Activated CD4-positive, alpha-beta memory T cell treated with anti-CD3 and anti-CD28 coated beads, Interleukin-2, amount 10 ng/mL, durations not matched to agents 7 days and 5 days (primary cell): Measurements from ENCODE around the gene CTLA4. TPM values are rescaled to one million over a fixed set of nuclear protein-coding genes. Genes with fewer than 3 reads are reported as not detected.

Source experiments
- CTCF ChIA-PET: fragments of 350-600 bp; sonication (Branson Sonifier 250); formaldehyde crosslinking; loops from one replicate; lab custom pipeline; 2021; ENCODE audit warnings: antibody characterized with exemption, inconsistent platforms; lab: Charles Lee
- POLR2A ChIA-PET: fragments of 350-600 bp; sonication (Branson Sonifier 250); formaldehyde crosslinking; loops from one replicate; lab custom pipeline; 2021; ENCODE audit warnings: antibody characterized with exemption; lab: Charles Lee
- DNase-seq: peaks from one replicate; pipeline ENCODE4 v3.0.0-alpha.2; 2020
- H3K27ac Mint-ChIP-seq: one replicate; pipeline ENCODE4 v1.8.0; 2021; ENCODE audit warnings: mild to moderate bottlenecking, mixed read lengths
- H3K27me3 Mint-ChIP-seq: one replicate; pipeline ENCODE4 v1.8.0; 2021; ENCODE audit warnings: mixed read lengths
- H3K36me3 Mint-ChIP-seq: one replicate; pipeline ENCODE4 v1.8.0; 2021; ENCODE audit warnings: low read depth, mixed read lengths
- H3K4me1 Mint-ChIP-seq: one replicate; pipeline ENCODE4 v1.8.0; 2021; ENCODE audit warnings: mixed read lengths
- H3K4me3 Mint-ChIP-seq: one replicate; pipeline ENCODE4 v1.8.0; 2021; ENCODE audit warnings: mild to moderate bottlenecking, mixed read lengths
- H3K9me3 Mint-ChIP-seq: one replicate; pipeline ENCODE4 v1.8.0; 2021; ENCODE audit warnings: mixed read lengths
- total RNA-seq, 2 experiments: library from RNA; stranded (reverse); gene quantifications; one replicate each; pipeline ENCODE4 v1.2.3, GENCODE V29; 2021

CTLA4 gene
- total RNA-seq: 100 to 1,000 TPM in 1 of 2 experiments, 10 to 100 TPM in 1; 98.1 to 101 TPM

- H3K9me3 Mint-ChIP-seq: peaks cover 17% of the 10 kb centered on the region
- POLR2A ChIA-PET: interaction anchor here (0.8 to 18.3 kb wide), 26 partner anchors 7 to 628 kb away, joined by 3 to 593 read pairs (median 14); partner anchors contain the start of genes CD28 and ICOS
- peak within 1 kb of the TSS; percentile 96 for H3K4me3 Mint-ChIP-seq
- peaks cover 72% of the 10 kb centered on the region for H3K36me3 Mint-ChIP-seq
- H3K27ac Mint-ChIP-seq: peak within 1 kb of the TSS; percentile 99
- DNase-seq: peak; percentile 43
- H3K27me3 Mint-ChIP-seq: no peaks in the 10 kb centered on the region
- CTCF ChIA-PET: interaction anchor here (1.0 to 5.5 kb wide), 12 partner anchors 8 to 383 kb away, joined by 3 to 42 read pairs (median 8); no protein-coding TSS in a partner anchor
- H3K4me1 Mint-ChIP-seq: peaks cover 61% of the 10 kb centered on the region
These were observed at the start of gene CTLA4 for GRCh38 chr2:203867561-203868200. Gene CTLA4, plus strand, starts transcription at chr2:203867771. Its CDS starts 172 bp downstream, at chr2:203867943.

- DNase-seq: no peak
- H3K27me3 Mint-ChIP-seq: peaks cover 5% of the 10 kb centered on the region
- H3K27ac Mint-ChIP-seq: no peak overlapping the region
- no peaks in the 10 kb centered on the region for H3K9me3 Mint-ChIP-seq
- POLR2A ChIA-PET: no interaction called here
- CTCF ChIA-PET: interaction anchor here (1.1 kb wide), 1 partner anchor 91 kb away, joined by 3 read pairs; no protein-coding TSS in a partner anchor
- H3K4me3 Mint-ChIP-seq: no peak overlapping the region
- peaks cover 32% of the 10 kb centered on the region for H3K4me1 Mint-ChIP-seq
- no peaks in the 10 kb centered on the region for H3K36me3 Mint-ChIP-seq
These were observed 48.9 kb upstream of the CTLA4 start for GRCh38 chr2:203818656-203819055.

GRCh38 chr2:203819434-203820133 is 48.0 kb upstream of the CTLA4 start:
- POLR2A ChIA-PET: interaction anchor here (0.9 kb wide), 1 partner anchor 49 kb away, joined by 3 read pairs; no protein-coding TSS in a partner anchor
- Mint-ChIP-seq H3K27ac (no peak overlapping the region), H3K4me3 (no peak overlapping the region), H3K9me3 (no peaks in the 10 kb centered on the region), H3K4me1 (peaks cover 32% of the 10 kb centered on the region), H3K36me3 (peaks cover under 1% of the 10 kb centered on the region), H3K27me3 (no peaks in the 10 kb centered on the region)
- no peak for DNase-seq
- CTCF ChIA-PET: interaction anchor here (1.1 kb wide), 1 partner anchor 90 kb away, joined by 3 read pairs; no protein-coding TSS in a partner anchor

GRCh38 chr2:203820969-203821368 is 46.6 kb upstream of the CTLA4 start:
- Mint-ChIP-seq H3K36me3 (peaks cover 5% of the 10 kb centered on the region), H3K9me3 (peaks cover 2% of the 10 kb centered on the region), H3K4me3 (no peak overlapping the region), H3K27ac (no peak overlapping the region), H3K27me3 (no peaks in the 10 kb centered on the region), H3K4me1 (peaks cover 27% of the 10 kb centered on the region)
- no peak for DNase-seq
- ChIA-PET POLR2A (interaction anchor here (1.1 kb wide), 1 partner anchor 9 kb away, joined by 3 read pairs; no protein-coding TSS in a partner anchor), CTCF (interaction anchor here (1.2 kb wide), 1 partner anchor 39 kb away, joined by 4 read pairs; no protein-coding TSS in a partner anchor)

- POLR2A ChIA-PET: interaction anchor here (1.0 to 1.7 kb wide), 2 partner anchors 45 to 87 kb away, joined by 3 to 5 read pairs; partner anchors contain the start of gene CTLA4
- Mint-ChIP-seq H3K4me1 (peaks cover 26% of the 10 kb centered on the region), H3K36me3 (peaks cover 13% of the 10 kb centered on the region), H3K27ac (no peak overlapping the region), H3K4me3 (no peak overlapping the region), H3K9me3 (peaks cover 12% of the 10 kb centered on the region), H3K27me3 (no peaks in the 10 kb centered on the region)
- no peak for DNase-seq
- CTCF ChIA-PET: interaction anchor here (1.2 kb wide), 1 partner anchor 38 kb away, joined by 4 read pairs; no protein-coding TSS in a partner anchor
These were observed 45.3 kb upstream of the CTLA4 start for GRCh38 chr2:203822240-203822639.

GRCh38 chr2:203823173-203823572 is 44.4 kb upstream of the CTLA4 start:
- ChIA-PET CTCF (no interaction called here), POLR2A (interaction anchor here (1.7 kb wide), 1 partner anchor 44 kb away, joined by 5 read pairs; the partner anchor contains the start of gene CTLA4)
- DNase-seq: no peak
- peaks cover 14% of the 10 kb centered on the region for H3K9me3 Mint-ChIP-seq
- H3K27ac Mint-ChIP-seq: no peak overlapping the region
- peaks cover 26% of the 10 kb centered on the region for H3K4me1 Mint-ChIP-seq
- H3K4me3 Mint-ChIP-seq: no peak overlapping the region
- no peaks in the 10 kb centered on the region for H3K27me3 Mint-ChIP-seq
- H3K36me3 Mint-ChIP-seq: peaks cover 14% of the 10 kb centered on the region

GRCh38 chr2:203824057-203824456 is 43.5 kb upstream of the CTLA4 start:
- Mint-ChIP-seq H3K27me3 (no peaks in the 10 kb centered on the region), H3K27ac (no peak overlapping the region), H3K36me3 (peaks cover 18% of the 10 kb centered on the region), H3K9me3 (peaks cover 14% of the 10 kb centered on the region), H3K4me1 (peaks cover 31% of the 10 kb centered on the region), H3K4me3 (no peak overlapping the region)
- DNase-seq: no peak
- ChIA-PET CTCF (no interaction called here), POLR2A (interaction anchor here (1.1 kb wide), 1 partner anchor 30 kb away, joined by 3 read pairs; no protein-coding TSS in a partner anchor)

GRCh38 chr2:203824603-203825002 is 43.0 kb upstream of the CTLA4 start:
- no peak overlapping the region for H3K4me3 Mint-ChIP-seq
- H3K36me3 Mint-ChIP-seq: peaks cover 18% of the 10 kb centered on the region
- peaks cover 14% of the 10 kb centered on the region for H3K9me3 Mint-ChIP-seq
- H3K27ac Mint-ChIP-seq: no peak overlapping the region
- DNase-seq: no peak
- H3K4me1 Mint-ChIP-seq: peaks cover 36% of the 10 kb centered on the region
- ChIA-PET POLR2A (interaction anchor here (1.1 kb wide), 2 partner anchors 30 to 43 kb away, joined by 3 read pairs; partner anchors contain the start of gene CTLA4), CTCF (no interaction called here)
- no peaks in the 10 kb centered on the region for H3K27me3 Mint-ChIP-seq

- DNase-seq: no peak
- no peak overlapping the region for H3K4me3 Mint-ChIP-seq
- ChIA-PET POLR2A (no interaction called here), CTCF (interaction anchor here (0.7 kb wide), 1 partner anchor 144 kb away, joined by 3 read pairs; no protein-coding TSS in a partner anchor)
- peaks cover 18% of the 10 kb centered on the region for H3K36me3 Mint-ChIP-seq
- no peak overlapping the region for H3K27ac Mint-ChIP-seq
- H3K9me3 Mint-ChIP-seq: peaks cover 14% of the 10 kb centered on the region
- H3K4me1 Mint-ChIP-seq: peaks cover 52% of the 10 kb centered on the region
- no peaks in the 10 kb centered on the region for H3K27me3 Mint-ChIP-seq
These were observed 40.9 kb upstream of the CTLA4 start for GRCh38 chr2:203826704-203827103.

GRCh38 chr2:203830304-203831055 is 37.1 kb upstream of the CTLA4 start:
- POLR2A ChIA-PET: interaction anchor here (0.7 to 3.9 kb wide), 12 partner anchors 9 to 371 kb away, joined by 3 to 63 read pairs (median 4); partner anchors contain the start of gene CTLA4
- DNase-seq: peak; percentile 66
- H3K27ac Mint-ChIP-seq: peak overlapping the region; percentile 93
- peaks cover 13% of the 10 kb centered on the region for H3K36me3 Mint-ChIP-seq
- H3K9me3 Mint-ChIP-seq: peaks cover 14% of the 10 kb centered on the region
- CTCF ChIA-PET: interaction anchor here (1.1 to 1.6 kb wide), 5 partner anchors 24 to 179 kb away, joined by 3 to 4 read pairs (median 3); no protein-coding TSS in a partner anchor
- H3K27me3 Mint-ChIP-seq: no peaks in the 10 kb centered on the region
- H3K4me3 Mint-ChIP-seq: peak overlapping the region; percentile 61
- peaks cover 29% of the 10 kb centered on the region for H3K4me1 Mint-ChIP-seq

GRCh38 chr2:203835420-203835819 is 32.2 kb upstream of the CTLA4 start:
- ChIA-PET POLR2A (interaction anchor here (1.3 to 2.7 kb wide), 2 partner anchors 22 to 26 kb away, joined by 4 to 7 read pairs; no protein-coding TSS in a partner anchor), CTCF (no interaction called here)
- Mint-ChIP-seq H3K27ac (no peak overlapping the region), H3K9me3 (peaks cover 3% of the 10 kb centered on the region), H3K36me3 (peaks cover 3% of the 10 kb centered on the region), H3K4me3 (no peak overlapping the region), H3K4me1 (peaks cover 16% of the 10 kb centered on the region), H3K27me3 (peaks cover 2% of the 10 kb centered on the region)
- no peak for DNase-seq
